H1 (cell line): ENCODE data around the gene EGFLAM. TPM values are rescaled to one million over a fixed set of nuclear protein-coding genes. Genes with fewer than 3 reads are reported as not detected.

Experiments used
- CTCF ChIA-PET: fragments of 300-600 bp; sonication (Branson Sonifier 250); formaldehyde crosslinking; loops from one replicate; lab custom pipeline; 2021; ENCODE audit not compliant: partially characterized antibody; lab: Charles Lee
- POLR2A ChIA-PET: fragments of 300-600 bp; sonication (Branson Sonifier 250); formaldehyde crosslinking; loops from one replicate; lab custom pipeline; 2021; ENCODE audit warnings: inconsistent platforms; ENCODE audit not compliant: partially characterized antibody; lab: Charles Lee
- DNase-seq, 2 experiments: peaks; one replicate each; pipeline versions ENCODE4 v3.0.0 to v3.0.0-alpha.2; 2010 to 2022; ENCODE audit warnings: low spot score in 2 of 2, low read depth in 1 of 2, mixed read lengths in 1 of 2
- FAIRE-seq: peaks from 2 replicates; lab custom pipeline; 2011; peaks lifted over from hg19 to GRCh38; lab: Jason Lieb, UNC
- H2AFZ ChIP-seq: 2 replicates; pipeline ENCODE4 v1.8.1; 2012; ENCODE audit warnings: low read length, inconsistent platforms
- H2AK5ac ChIP-seq: 2 replicates; pipeline ENCODE4 v1.6.1; 2013; ENCODE audit warnings: low read depth, low read length
- H2BK120ac ChIP-seq: replicated peaks from 2 replicates; pipeline ENCODE3; 2013; ENCODE audit warnings: low read depth, low read length, inconsistent platforms
- H2BK12ac ChIP-seq: 2 replicates; pipeline ENCODE4 v1.6.1; 2013; ENCODE audit warnings: low read depth, low read length
- H2BK15ac ChIP-seq: 2 replicates; pipeline ENCODE4 v1.6.1; 2013; ENCODE audit warnings: low read length
- H2BK20ac ChIP-seq: 2 replicates; pipeline ENCODE4 v1.6.1; 2013; ENCODE audit warnings: low read length
- H2BK5ac ChIP-seq: 2 replicates; pipeline ENCODE4 v1.6.1; 2013; ENCODE audit warnings: low read depth, low read length
- H3K14ac ChIP-seq: 2 replicates; pipeline ENCODE4 v1.6.1; 2013; ENCODE audit warnings: inconsistent platforms; ENCODE audit not compliant: insufficient read length
- H3K18ac ChIP-seq: 2 replicates; pipeline ENCODE4 v1.6.1; 2013; ENCODE audit warnings: low read length; ENCODE audit errors: extremely low read depth
- H3K23ac ChIP-seq: 2 replicates; pipeline ENCODE4 v1.6.1; 2013; ENCODE audit warnings: inconsistent platforms; ENCODE audit not compliant: insufficient read length
- H3K23me2 ChIP-seq: 2 replicates; pipeline ENCODE4 v1.6.1; 2013; ENCODE audit warnings: low read depth, low read length
- H3K27ac ChIP-seq: 2 replicates; pipeline ENCODE4 v1.6.1; 2011; ENCODE audit warnings: low read depth, low read length, inconsistent platforms
- H3K27me3 ChIP-seq, 4 experiments: replicated peaks in 1 of 4; 1 replicate in 1 of 4; 2 replicates in 3 of 4; pipeline versions ENCODE4 v1.6.1 to v1.8.1; 2011 to 2013; ENCODE audit warnings: low read length in 3 of 4, mild to moderate bottlenecking in 3 of 4, inconsistent platforms in 2 of 4, mixed read lengths in 2 of 4, moderate library complexity in 1 of 4; ENCODE audit not compliant: control insufficient read depth in 3 of 4, insufficient read depth in 3 of 4; ENCODE audit errors: extremely low read depth in 1 of 4
- H3K36me3 ChIP-seq, 4 experiments: 2 replicates each; pipeline versions ENCODE4 v1.6.1 to v1.8.1; 2011 to 2013; ENCODE audit warnings: mild to moderate bottlenecking in 4 of 4, low read length in 3 of 4, moderate library complexity in 2 of 4, control low read depth in 1 of 4, inconsistent platforms in 1 of 4; ENCODE audit not compliant: insufficient read depth in 4 of 4, control insufficient read depth in 2 of 4
- H3K4ac ChIP-seq: replicated peaks from 2 replicates; pipeline ENCODE3; 2013; ENCODE audit warnings: low read length, low read depth, mixed read lengths, inconsistent platforms; ENCODE audit not compliant: insufficient read length
- H3K4me1 ChIP-seq, 4 experiments: replicated peaks in 1 of 4; 1 replicate in 1 of 4; 2 replicates in 3 of 4; pipeline versions ENCODE4 v1.6.1 to v1.8.1; 2011 to 2013; ENCODE audit warnings: low read length in 3 of 4, inconsistent platforms in 2 of 4, mixed read lengths in 1 of 4; ENCODE audit not compliant: insufficient read depth in 4 of 4, control insufficient read depth in 3 of 4
- H3K4me2 ChIP-seq, 2 experiments: 2 replicates each; pipeline versions ENCODE4 v1.6.1 to v1.8.1; 2011 to 2013; ENCODE audit warnings: low read depth in 2 of 2, low read length in 2 of 2, control low read depth in 1 of 2, inconsistent platforms in 1 of 2, mild to moderate bottlenecking in 1 of 2; ENCODE audit not compliant: insufficient read depth in 1 of 2
- H3K4me3 ChIP-seq, 4 experiments: fragments of 200-600, 300-600 bp in 1 of 4; sonication (generic), shearing (Covaris generic), sonication (Bioruptor Twin) in 1 of 4; 2 replicates each; pipeline versions ENCODE4 v1.5.1 to v1.8.1; 2011 to 2016; ENCODE audit warnings: low read length in 4 of 4, low read depth in 3 of 4, control low read depth in 2 of 4, inconsistent platforms in 2 of 4, mild to moderate bottlenecking in 2 of 4, mixed read lengths in 1 of 4, moderate library complexity in 1 of 4; ENCODE audit not compliant: insufficient read depth in 2 of 4; ENCODE audit errors: extremely low read depth in 1 of 4
- H3K56ac ChIP-seq: replicated peaks from 2 replicates; pipeline ENCODE3; 2013; ENCODE audit warnings: low read depth, mild to moderate bottlenecking, mixed read lengths, low read length, inconsistent platforms; ENCODE audit not compliant: insufficient read length
- H3K79me1 ChIP-seq: 2 replicates; pipeline ENCODE4 v1.6.1; 2013; ENCODE audit warnings: low read depth, low read length, control low read depth
- H3K79me2 ChIP-seq, 2 experiments: 2 replicates each; pipeline versions ENCODE4 v1.6.1 to v1.8.1; 2012 to 2013; ENCODE audit warnings: low read length in 2 of 2, mild to moderate bottlenecking in 2 of 2, inconsistent platforms in 1 of 2; ENCODE audit not compliant: insufficient read depth in 2 of 2, control insufficient read depth in 1 of 2
- H3K9ac ChIP-seq, 4 experiments: replicated peaks in 1 of 4; 1 replicate in 1 of 4; 2 replicates in 3 of 4; pipeline versions ENCODE4 v1.6.1 to v1.8.1; 2011 to 2013; ENCODE audit warnings: low read depth in 3 of 4, low read length in 3 of 4, control low read depth in 2 of 4, mild to moderate bottlenecking in 2 of 4, moderate library complexity in 2 of 4, inconsistent platforms in 1 of 4; ENCODE audit errors: extremely low read depth in 1 of 4
- H3K9me3 ChIP-seq, 2 experiments: 2 replicates each; pipeline versions ENCODE4 v1.6.1 to v1.8.1; 2012 to 2013; ENCODE audit warnings: mild to moderate bottlenecking in 2 of 2, moderate library complexity in 2 of 2, control low read depth in 1 of 2, inconsistent platforms in 1 of 2, low read depth in 1 of 2, low read length in 1 of 2, mixed read lengths in 1 of 2; ENCODE audit not compliant: insufficient read depth in 2 of 2
- H4K20me1 ChIP-seq, 2 experiments: replicated peaks in 1 of 2; 2 replicates each; pipeline versions ENCODE3 to v1.8.1; 2011 to 2013; ENCODE audit warnings: inconsistent platforms in 2 of 2, low read length in 2 of 2, mild to moderate bottlenecking in 1 of 2; ENCODE audit not compliant: insufficient read depth in 2 of 2, control insufficient read depth in 1 of 2
- H4K5ac ChIP-seq: 2 replicates; pipeline ENCODE4 v1.6.1; 2013; ENCODE audit warnings: low read length, low read depth, mixed read lengths, inconsistent platforms; ENCODE audit not compliant: insufficient read length
- H4K8ac ChIP-seq: 2 replicates; pipeline ENCODE4 v1.8.0; 2013; ENCODE audit warnings: mild to moderate bottlenecking, moderate library complexity, low read length, inconsistent platforms; ENCODE audit not compliant: insufficient read depth; ENCODE audit errors: extremely low read depth
- H4K91ac ChIP-seq: replicated peaks from 2 replicates; pipeline ENCODE3; 2013; ENCODE audit warnings: low read length, mixed read lengths, inconsistent platforms; ENCODE audit not compliant: insufficient read length
- ATF2 ChIP-seq: IDR thresholded peaks from 2 replicates; pipeline ENCODE4 v1.6.1; 2012; ENCODE audit warnings: low read length, inconsistent platforms
- BCL11A ChIP-seq, 2 experiments: IDR thresholded peaks; one replicate each; pipeline ENCODE4 v1.6.1; 2011; ENCODE audit warnings: low read depth in 2 of 2, low read length in 2 of 2, mild to moderate bottlenecking in 2 of 2
- CTBP2 ChIP-seq: IDR thresholded peaks from 2 replicates; pipeline ENCODE4 v1.7.0; 2011; ENCODE audit warnings: borderline replicate concordance, mild to moderate bottlenecking, moderate library complexity, mixed read lengths, low read length; ENCODE audit not compliant: insufficient read depth, insufficient read length
- FOSL1 ChIP-seq: IDR thresholded peaks from 2 replicates; pipeline ENCODE4 v1.6.1; 2011; ENCODE audit warnings: mild to moderate bottlenecking, low read depth, low read length, moderate library complexity; ENCODE audit not compliant: insufficient read depth
- JUN ChIP-seq: IDR thresholded peaks from 2 replicates; pipeline ENCODE4 v1.6.1; 2011; ENCODE audit warnings: low read depth, mild to moderate bottlenecking, improper control_type of control experiment, low read length
- KDM4A ChIP-seq: IDR thresholded peaks from one replicate; pipeline ENCODE4 v1.7.1; 2012; ENCODE audit warnings: low read depth, mild to moderate bottlenecking, moderate library complexity, low read length, inconsistent platforms; ENCODE audit not compliant: severe bottlenecking
- SIN3A ChIP-seq, 2 experiments: IDR thresholded peaks in 1 of 2; conservative IDR thresholded peaks in 1 of 2; 2 replicates each; pipeline ENCODE4 v1.6.1; 2011 to 2012; ENCODE audit warnings: low read length in 2 of 2, improper control_type of control experiment in 1 of 2, low read depth in 1 of 2, mild to moderate bottlenecking in 1 of 2
- SP1 ChIP-seq: IDR thresholded peaks from 2 replicates; pipeline ENCODE4 v1.6.1; 2011; ENCODE audit warnings: low read depth, low read length
- SP4 ChIP-seq: IDR thresholded peaks from 2 replicates; pipeline ENCODE4 v1.6.1; 2012; ENCODE audit warnings: low read length, inconsistent platforms
- SRF ChIP-seq: IDR thresholded peaks from 2 replicates; pipeline ENCODE4 v1.6.1; 2011; ENCODE audit warnings: mild to moderate bottlenecking, low read depth, low read length, moderate library complexity
- TCF12 ChIP-seq: IDR thresholded peaks from 2 replicates; pipeline ENCODE4 v1.6.1; 2011; ENCODE audit warnings: low read depth, mild to moderate bottlenecking, low read length
- TEAD4 ChIP-seq: IDR thresholded peaks from 2 replicates; pipeline ENCODE4 v1.6.1; 2012; ENCODE audit warnings: low read depth, low read length, inconsistent platforms, mixed read lengths
- WGBS, 2 experiments: shearing (Covaris generic) in 1 of 2; methylation state at CpG; one replicate each; pipeline versions ENCODE4 v1.1.6 to v1.1.7; 2013 to 2015; ENCODE audit warnings: low lambda C conversion rate in 2 of 2, mixed read lengths in 2 of 2, inconsistent platforms in 1 of 2, low coverage in 1 of 2, missing lambda C conversion rate in 1 of 2; ENCODE audit not compliant: insufficient replicate concordance in 2 of 2, insufficient coverage in 1 of 2, insufficient read length in 1 of 2; ENCODE audit errors: extremely low coverage in 1 of 2, missing lambda C conversion rate in 1 of 2; 5-methylcytosine and 5-hydroxymethylcytosine counted together
- polyA plus RNA-seq, 7 experiments: library from polyadenylated mRNA; depleted of rRNA in 3 of 7; stranded (reverse) in 5 of 7; unstranded in 2 of 7; fragments of >200 nt in 5 of 7; fragments of 200-250 nt in 2 of 7; gene quantifications; 1 replicate in 5 of 7; 2 replicates in 1 of 7; 4 replicates in 1 of 7; pipeline versions ENCODE4 v1.2.1 to v1.2.3, GENCODE V29; 2011 to 2013; ENCODE audit warnings: missing spikeins in 2 of 7, mixed read lengths in 2 of 7
- total RNA-seq: library from RNA; stranded (reverse); fragmentation: NEBNext Ultra II Directional; extraction: Animal tissue kit (Norgen Biotek cat#: 25700); gene quantifications from 2 replicates; pipeline ENCODE4 v1.2.1, GENCODE V29; 2021

EGFLAM gene
- total and polyA plus RNA-seq, 2 of the 8 experiments (the other 6 are each of a cell fraction or from before 2014, with no cell fraction given): 0.20 to 0.24 TPM

- Histone ChIP-seq H3K18ac (peak overlapping the region; percentile 72; the same call in 1 of the 2 replicates), H3K4ac (no peak overlapping the region), H2AFZ (peak overlapping the region; percentile 50; the same call in 1 of the 2 replicates), H4K91ac (no peak overlapping the region), H2BK5ac (no peak overlapping the region), H2BK20ac (peak overlapping the region; percentile 9; the same call in 1 of the 2 replicates), H3K4me1 (0 out of 7 replicates have a peak, but pooled peaks cover 0 to 2% (median 0%) of the 10 kb centered on the region in 4 experiments), H3K27me3 (no peaks in the 10 kb centered on the region), H3K9me3 (no peaks in the 10 kb centered on the region), H4K5ac (no peak overlapping the region), H3K9ac (no peak overlapping the region), H3K36me3 (no peaks in the 10 kb centered on the region), H3K27ac (no peak overlapping the region), H2BK12ac (peak overlapping the region; percentile 22; the same call in 1 of the 2 replicates), H3K56ac (no peak overlapping the region), H3K14ac (no peak overlapping the region), H3K23ac (no peak overlapping the region), H2AK5ac (no peak overlapping the region), H3K79me2 (no peaks in the 10 kb centered on the region), H4K8ac (no peak overlapping the region), H3K4me2 (no peak overlapping the region), H2BK15ac (no peak overlapping the region), H4K20me1 (no peaks in the 10 kb centered on the region), H3K79me1 (no peaks in the 10 kb centered on the region), H3K23me2 (no peaks in the 10 kb centered on the region; the same call in 1 of the 2 replicates), H3K4me3 (no peak overlapping the region), H2BK120ac (no peak overlapping the region)
- WGBS, 2 experiments: 90% methylated on average over 1 of the region's 1 CpG; no CpG with 5 or more reads in 1 of the 2 experiments
- CTCF ChIA-PET: interaction anchor here (0.8 to 1.4 kb wide), 2 partner anchors 15 to 950 kb away, joined by 3 read pairs; no protein-coding TSS in a partner anchor
- POLR2A ChIA-PET: interaction anchor here (0.9 kb wide), 1 partner anchor 9 kb away, joined by 3 read pairs; no protein-coding TSS in a partner anchor
- no peak for FAIRE-seq
- DNase-seq: no peak
- TF ChIP-seq TCF12: no peak
- no peak for TF ChIP-seq JUN
- TF ChIP-seq SP4: no peak
- no peak for TF ChIP-seq SIN3A (conservative IDR thresholded peaks at IDR 0.05 in 1 of 2, IDR thresholded peaks at IDR 0.05 in 1 of 2; ENCODE audit: low read depth in 1 of 2, low read length in 2 of 2)
- TF ChIP-seq SRF: no peak
- no peak for TF ChIP-seq CTBP2
- TF ChIP-seq FOSL1: no peak
- no peak for TF ChIP-seq BCL11A (IDR thresholded peaks at IDR 0.05; ENCODE audit: low read depth in 2 of 2, low read length in 2 of 2)
- TF ChIP-seq KDM4A: no peak
- no peak for TF ChIP-seq SP1
- TF ChIP-seq ATF2: no peak
- TF ChIP-seq TEAD4: no peak
Observed at GRCh38 chr5:38426490-38426889, 168.1 kb downstream of the EGFLAM start.
